HL-60/S4 treated with phorbol 12-myristate 13-acetate at 8.2 ng/mL for 4 days and 3 days (cell line): ENCODE data around the gene SNUPN.
"Not testable (repeated sequence)": the region's sequence is repeated elsewhere in the genome, so short reads cannot be mapped to it uniquely, and the experiment has no call there.

Source experiments
- in situ Hi-C: fragments of 300-500 bp; cut with MboI; formaldehyde crosslinking; loops from 2 replicates; pipeline ENCODE4 v1.15.0; 2022; ENCODE audit warnings: low sequenced_read_pairs

SNUPN gene

DNA sequence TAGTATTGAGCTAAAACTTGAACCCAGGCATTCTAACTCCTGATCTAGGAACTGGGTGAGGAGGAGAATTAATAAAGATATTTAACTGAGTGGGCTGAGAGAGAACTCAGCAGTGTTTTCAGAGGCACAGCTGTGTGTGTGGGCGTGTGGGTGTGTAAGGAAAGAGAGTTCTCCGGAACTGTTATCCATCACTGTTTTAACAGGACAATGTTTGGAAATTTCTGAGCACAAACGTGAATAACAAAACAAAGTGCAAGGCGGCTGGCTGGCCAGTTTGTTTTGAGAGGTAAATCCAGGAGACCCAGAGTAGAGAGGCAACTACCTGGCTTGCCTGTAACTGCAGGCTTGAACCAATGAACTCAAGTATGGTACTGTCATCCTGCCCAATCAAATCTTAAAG lies 41.4 kb downstream of the SNUPN start:
- in situ Hi-C loops: no loop called here

DNA sequence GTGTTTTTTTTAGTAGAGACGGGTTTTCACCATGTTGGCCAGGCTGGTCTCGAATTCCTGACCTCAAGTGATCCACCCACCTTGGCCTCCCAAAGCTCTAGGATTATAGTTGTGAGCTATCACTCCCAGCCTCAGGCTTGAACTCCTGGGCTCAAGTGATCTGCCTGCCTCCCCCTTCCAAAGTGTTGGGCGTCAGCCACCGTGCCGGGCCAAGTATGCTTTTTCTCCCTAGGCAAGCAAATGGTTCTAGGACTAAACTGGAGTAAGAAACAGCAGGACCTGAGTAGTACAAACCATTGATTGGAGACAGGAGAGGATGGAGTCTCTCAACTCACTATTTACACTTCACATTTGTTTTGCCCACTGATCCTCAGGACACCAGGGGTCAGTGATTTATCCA lies 41.8 kb downstream of the SNUPN start:
- in situ Hi-C loops: no loop called here

DNA sequence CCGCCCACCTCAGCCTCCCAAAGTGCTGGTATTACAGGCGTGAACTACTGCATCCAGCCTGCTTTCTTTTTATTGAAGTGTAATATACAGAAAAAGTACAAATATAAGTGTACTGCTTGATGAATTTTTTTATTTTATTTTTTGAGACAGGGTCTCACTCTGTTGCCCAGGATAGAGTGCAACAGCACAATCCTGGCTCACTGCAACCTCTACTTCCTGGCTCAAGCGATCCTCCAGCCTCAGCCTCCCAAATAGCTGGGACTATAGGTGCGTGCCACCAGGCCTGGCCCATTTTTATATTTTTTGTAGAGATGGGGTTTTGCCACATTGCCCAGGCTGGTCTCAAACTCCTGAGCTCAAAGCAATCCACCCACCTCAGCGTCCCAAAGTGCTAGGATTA lies 42.6 kb downstream of the SNUPN start:
- in situ Hi-C loops: not testable (repeated sequence)

DNA sequence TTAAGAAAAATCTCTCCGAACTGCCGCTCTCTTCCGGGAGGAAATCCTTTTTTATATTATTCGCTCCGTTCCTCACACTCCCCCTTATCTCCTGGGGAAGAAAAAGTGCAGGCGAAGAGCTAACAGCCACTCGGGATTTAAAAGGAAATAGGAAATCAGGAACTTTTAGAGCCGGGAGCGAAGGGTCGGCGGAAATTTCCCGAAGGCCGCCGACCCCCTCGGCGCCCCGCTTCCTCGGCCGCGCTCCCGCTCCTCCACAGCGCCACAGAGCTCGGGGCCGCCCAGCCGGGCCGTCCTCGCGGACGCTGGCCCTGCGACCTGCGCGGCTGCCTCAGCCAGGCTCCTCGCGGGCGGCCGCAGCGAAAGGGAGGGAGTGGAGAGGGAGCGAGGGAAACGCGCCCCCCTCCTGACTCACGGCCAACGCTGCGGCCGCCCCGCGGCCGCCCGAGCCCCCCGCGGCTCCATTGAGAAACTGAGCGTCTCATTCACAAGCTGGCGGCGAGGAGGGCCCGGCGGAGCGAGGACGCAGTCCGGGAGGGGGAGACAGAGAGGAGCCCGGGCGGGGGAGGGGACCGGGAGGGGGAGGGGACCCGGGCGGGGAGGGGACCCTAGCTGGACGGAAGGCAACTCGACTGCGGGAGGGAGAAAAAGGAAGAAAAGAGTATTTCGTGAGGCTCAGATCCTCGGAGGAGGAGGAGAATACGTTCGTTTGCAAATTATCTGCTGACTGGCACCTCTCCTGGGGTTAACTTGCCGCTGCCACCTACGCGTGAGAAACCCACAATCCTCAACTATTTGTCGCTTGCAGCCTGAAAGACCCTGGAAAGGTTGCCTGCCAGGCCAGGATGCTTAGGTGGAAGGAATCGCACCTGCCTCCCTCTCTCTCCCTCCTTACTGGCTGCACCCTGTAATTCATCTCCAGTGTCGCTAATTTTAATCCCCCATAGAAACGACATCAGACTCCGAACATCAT lies 46.3 kb downstream of the SNUPN start, which contains the start of gene PTPN9:
TSS of gene PTPN9 (minus strand) at position 368 of the 973 bp plus-strand sequence. CDS start 539 bp downstream, outside the sequence.
- in situ Hi-C loops: no loop called here

DNA sequence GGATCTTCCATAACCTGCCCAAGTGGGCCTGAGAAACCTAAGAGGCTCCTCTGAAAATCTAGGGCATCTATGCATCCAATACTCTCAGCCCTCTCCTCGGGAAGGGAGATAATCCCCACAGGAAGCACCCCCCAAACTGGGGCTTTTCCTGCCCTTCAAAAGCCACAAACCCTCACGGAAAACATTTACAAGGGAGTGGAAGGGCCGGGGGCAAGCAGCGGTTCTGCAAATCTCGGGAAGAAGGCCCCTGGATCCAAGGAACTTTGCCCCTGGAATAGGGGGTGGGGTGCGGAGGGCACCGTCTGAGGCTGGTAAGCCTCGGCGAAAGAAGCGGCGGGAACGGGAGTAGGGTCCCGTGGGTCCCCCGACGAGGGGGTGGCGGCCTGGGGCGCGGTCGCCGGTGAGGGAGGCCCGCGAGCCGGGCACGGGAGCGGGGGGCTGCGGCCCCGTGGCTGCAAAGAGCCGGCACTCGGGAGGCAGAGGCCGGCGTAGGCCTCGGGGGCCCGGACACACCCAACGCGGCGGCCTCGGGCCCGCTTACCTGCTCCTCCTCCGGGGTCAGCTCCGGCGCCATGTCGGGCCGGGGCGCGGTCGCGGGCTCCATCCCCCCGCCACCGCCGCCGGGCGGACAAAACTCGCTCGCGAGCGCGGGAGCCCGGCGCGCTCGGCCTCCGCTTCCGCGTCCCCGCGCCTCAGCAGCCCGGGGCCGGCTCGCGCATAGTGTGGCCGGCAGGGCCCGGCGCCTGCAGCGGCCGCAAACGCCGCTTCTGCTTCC lies 47.2 kb downstream of the SNUPN start:
- in situ Hi-C loops: no loop called here

DNA sequence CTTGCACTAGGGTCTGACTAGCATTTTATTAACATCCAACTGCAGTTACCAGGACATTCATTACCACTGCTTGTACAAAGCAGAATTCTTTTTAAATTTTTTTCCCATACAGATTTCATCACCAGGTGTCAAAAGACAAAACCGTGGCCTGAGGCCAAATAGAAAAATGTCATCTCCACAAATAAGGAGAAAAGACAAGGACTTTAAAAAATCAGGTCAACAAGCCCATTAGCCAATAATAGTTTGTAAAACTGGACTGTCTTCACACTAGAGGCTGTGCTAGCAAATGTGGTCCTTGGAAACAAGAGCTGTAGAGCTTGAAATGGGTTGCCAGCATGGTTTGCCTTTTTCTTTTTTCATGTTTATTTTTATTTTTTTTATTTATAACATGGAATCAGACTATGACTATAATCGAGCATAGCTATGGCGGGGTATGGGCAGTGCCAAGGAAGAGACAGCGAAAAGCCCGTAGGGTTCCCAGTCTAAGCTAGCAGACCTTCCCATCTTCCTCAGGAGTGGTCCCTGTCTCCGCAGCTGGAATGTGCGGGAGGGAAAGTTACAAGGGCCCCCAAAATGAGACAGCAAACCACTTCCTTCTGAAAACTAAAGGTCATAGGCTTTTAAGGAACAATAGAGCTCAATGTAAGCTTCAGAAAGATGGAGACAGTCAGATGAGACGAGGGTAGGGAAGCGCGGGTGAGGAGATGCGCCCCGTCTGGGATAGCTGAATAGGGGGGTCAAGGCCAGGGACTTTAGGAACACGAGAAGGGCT lies 47.9 kb downstream of the SNUPN start:
- in situ Hi-C loops: no loop called here

DNA sequence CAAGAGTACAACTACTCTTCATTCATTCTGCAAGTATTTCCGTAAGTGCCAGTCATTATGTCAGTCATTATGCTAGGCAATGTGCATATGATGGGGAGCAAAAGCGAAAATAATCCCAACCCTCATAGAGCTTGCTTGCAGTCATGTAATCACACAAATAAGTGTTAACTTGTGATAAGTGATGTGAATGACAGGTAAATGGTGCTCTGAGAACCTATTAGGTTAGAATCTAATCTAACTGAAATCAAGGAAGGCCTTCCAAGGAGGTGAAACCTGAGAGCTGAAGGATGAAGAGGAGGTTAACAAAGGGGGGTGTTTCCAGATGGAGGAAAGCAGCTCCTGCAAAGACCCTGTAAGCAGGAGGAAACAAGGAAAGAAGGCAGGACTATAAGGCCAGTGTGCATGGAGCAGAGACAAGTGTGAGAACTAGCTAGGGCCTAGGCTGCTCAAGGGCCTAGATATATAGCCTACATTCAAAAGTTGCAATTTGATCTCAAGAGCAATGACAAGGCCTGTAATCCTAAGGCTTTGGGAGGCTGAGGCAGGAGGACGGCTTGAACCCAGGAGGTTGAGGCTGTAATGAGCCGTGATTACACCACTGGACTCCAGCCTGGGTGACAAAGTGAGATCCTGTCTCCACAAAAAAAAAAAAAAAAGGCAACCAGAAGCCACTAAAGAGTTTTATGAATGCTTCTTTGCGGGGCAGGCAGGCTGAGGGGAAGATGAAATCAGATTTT lies 51.7 kb downstream of the SNUPN start:
- in situ Hi-C loops: no loop called here

DNA sequence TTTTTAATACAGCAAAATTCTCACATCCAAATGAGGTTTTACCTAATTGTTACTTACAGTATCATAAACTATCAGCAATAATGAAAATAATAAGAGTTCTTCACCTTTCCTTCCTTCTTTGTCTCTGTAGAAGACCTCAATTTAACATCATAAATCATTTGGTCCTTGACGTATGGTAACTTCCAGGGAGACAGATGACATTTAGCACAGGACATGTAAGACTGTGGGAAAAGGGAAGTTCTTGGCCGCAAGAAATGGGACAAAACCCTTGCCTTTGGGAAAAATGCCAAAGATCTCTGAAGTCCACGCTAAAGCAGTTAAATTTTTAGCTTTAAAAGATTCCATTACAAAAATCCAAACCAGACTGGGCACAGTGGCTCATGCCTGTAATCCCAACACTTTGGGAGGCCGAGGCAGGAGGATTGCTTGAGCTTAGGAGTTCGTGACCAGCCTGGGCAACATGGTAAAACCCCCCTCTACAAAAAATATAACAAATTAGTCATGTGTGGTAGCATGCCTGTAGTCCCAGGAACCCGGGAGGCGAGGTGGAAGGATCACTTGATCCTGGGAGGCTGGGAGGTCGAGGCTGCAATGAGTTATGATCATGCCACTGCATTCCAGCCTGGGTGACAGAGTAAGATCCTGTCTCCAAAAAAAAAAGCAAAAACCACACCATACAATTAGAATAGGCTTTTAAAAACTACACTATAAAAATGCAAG lies 55.2 kb downstream of the SNUPN start:
- in situ Hi-C loops: no loop called here

DNA sequence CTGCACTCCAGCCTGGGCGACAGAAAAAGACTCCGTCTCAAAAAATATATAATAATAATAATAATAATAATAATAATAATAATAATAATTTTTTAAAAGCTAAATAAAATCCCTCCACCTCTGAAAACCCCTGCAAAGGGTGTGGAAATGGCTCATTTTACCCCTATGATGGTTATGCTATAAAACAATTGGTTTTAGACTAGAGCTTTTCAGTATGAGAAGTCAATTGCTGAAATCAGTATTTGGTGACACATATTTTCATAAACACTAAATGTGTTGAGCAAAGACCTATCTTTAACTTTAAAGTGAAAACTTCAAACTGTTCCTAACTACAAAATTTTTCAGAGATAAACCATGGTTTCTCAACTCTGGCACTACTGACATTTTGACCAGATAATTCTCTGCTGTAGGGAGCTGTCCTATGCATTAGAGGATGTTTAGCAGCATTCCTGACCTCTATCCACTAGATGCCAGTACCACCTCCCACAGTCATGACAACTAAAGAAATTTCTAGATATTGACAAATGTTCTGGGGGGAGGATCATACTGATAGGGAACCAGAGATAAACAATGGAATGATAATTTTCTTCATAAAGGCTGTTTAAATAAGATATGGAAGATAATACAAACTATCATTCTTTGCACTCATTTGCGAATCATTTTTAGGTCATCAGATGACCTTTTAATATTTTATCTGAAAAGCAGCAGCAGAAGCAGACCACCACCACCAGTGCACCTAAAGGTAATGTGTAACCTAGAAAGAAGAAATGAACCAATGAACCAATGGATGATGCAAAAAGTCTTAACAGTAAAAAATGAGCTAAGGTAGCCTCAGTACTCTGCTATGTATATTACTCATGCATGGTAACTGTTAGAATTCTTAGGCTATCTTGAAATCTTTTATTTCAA lies 60.2 kb downstream of the SNUPN start:
- in situ Hi-C loops: no loop called here

DNA sequence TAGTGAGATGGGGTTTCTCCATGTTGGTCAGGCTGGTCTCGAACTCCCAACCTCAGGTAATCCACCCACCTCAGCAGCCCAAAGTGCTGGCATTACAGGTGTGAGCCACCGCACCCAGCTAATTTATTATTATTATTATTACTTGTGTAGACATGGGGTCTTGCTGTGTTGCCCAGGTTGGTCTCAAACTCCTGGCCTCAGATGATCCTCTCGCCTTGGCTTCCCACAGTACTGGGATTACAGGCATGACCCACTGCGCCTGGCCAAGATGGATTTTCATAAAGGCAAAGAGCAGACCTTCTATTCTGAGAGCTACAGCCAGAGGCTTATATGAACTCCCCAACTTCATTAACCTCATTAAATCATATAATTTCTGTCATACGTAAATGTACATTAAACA lies 63.6 kb downstream of the SNUPN start:
- in situ Hi-C loops: no loop called here

DNA sequence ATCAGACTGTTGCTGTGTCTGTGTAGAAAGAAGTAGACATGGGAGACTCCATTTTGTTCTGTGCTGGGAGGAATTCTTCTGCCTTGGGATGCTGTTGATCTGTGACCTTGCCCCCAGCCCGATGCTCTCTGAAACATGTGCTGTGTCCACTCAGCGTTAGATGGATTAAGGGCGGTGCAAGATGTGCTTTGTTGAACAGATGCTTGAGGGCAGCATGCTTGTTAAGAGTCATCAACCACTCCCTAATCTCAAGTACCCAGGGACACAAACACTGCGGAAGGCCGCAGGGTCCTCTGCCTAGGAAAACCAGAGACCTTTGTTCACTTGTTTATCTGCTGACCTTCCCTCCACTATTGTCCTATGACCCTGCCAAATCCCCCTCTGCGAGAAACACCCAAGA lies 66.2 kb downstream of the SNUPN start:
- in situ Hi-C loops: not testable (repeated sequence)

DNA sequence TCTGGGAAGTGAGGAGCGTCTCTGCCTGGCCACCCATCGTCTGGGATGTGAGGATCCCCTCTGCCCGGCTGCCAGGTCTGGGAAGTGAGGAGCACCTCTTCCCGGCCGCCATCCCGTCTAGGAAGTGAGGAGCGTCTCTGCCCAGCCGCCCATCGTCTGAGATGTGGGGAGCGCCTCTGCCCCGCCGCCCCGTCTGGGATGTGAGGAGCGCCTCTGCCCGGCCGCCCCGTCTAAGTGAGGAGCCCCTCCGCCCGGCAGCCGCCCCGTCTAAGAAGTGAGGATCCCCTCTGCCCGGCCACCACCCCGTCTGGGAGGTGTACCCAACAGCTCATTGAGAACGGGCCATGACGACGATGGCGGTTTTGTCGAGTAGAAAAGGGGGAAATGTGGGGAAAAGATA lies 66.6 kb downstream of the SNUPN start:
- in situ Hi-C loops: not testable (repeated sequence)

DNA sequence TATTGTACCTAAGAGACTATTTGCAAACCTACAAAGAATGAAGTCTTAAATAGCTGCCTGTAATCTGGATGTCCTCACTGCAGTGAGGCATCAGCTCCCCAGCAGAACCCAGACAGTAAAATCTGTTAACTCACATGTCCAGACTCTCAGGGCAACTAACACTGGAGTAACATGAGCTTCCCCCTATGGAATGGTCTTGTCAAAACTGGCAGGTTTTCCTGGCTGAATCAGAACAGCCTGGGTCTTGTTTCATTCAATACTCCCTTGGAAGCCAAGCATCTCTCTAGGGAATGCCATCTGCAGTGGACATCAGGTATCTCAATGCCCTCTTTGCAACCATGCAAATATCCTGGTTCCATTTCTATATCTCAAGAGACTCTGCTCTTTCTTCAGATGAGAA lies 70.8 kb downstream of the SNUPN start:
- in situ Hi-C loops: no loop called here

DNA sequence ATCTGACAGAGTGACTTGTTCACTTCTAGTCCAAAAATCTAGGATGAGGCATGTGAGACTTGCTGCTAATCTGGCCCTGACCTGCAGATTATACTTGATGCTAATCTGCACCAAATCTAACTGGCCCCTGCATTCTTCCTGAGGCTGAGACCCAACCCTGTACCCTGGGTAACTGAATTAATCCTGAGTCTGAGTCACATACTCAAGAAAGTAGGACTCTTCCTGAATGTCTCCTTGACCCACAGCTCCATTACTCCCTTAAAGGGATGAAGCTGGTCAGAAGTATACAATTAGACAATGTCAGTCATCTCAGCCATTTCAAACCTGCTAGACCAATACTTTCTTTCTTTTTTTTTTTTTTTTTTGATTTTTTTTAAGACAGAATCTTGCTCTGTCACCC lies 71.9 kb downstream of the SNUPN start:
- in situ Hi-C loops: no loop called here

DNA sequence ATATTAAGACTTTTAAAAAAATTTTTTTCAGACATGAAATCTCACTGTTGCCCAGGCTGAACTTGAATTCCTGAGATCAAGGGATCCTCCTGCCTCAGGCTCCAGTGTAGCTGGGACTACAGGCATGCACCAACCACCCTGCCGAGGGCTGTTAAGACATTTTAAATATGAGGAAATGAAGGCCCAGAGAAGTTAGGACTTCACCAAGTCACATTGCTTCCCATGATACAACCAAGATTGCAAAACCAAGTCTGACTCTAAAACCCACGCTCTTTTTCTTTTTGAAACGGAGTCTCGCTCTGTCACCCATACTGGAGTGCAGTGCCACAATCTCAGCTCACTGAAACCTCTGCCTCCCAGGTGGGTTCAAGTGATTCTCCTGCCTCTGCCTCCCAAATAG lies 74.4 kb downstream of the SNUPN start:
- in situ Hi-C loops: no loop called here
